Measurements from ENCODE around the gene GMEB2.

- TF ChIP-seq CTCF (conservative IDR thresholded peaks at IDR 0.05 in 1 of 2, IDR thresholded peaks at IDR 0.05 in 1 of 2; ENCODE audit: low read depth in 1 of 2, low read length in 2 of 2) (no peak), EZH2 (IDR thresholded peaks at IDR 0.05; ENCODE audit: low read length, missing control alignments) (no peak)
Measured at GRCh38 chr20:63541371-63541770, 85.5 kb downstream of the GMEB2 start.
